ENCODE results near the gene SEM1. TPM values are rescaled to one million over a fixed set of nuclear protein-coding genes. Genes with fewer than 3 reads are reported as not detected.

SEM1 gene
- polyA plus RNA-seq, 1 experiment = 15.7 TPM

- Histone ChIP-seq H3K36me3 (ENCODE audit: control insufficient read depth, insufficient read depth, low read length) (no peaks in the 10 kb centered on the region), H3K4me3 (ENCODE audit: low read depth, low read length) (no peak overlapping the region), H3K27me3 (ENCODE audit: control insufficient read depth, insufficient read depth, low read length) (no peaks in the 10 kb centered on the region)
- POLR2A ChIA-PET = no interaction called here
- no peak for DNase-seq (ENCODE audit: low read depth)
- TF ChIP-seq, protein P1, sequence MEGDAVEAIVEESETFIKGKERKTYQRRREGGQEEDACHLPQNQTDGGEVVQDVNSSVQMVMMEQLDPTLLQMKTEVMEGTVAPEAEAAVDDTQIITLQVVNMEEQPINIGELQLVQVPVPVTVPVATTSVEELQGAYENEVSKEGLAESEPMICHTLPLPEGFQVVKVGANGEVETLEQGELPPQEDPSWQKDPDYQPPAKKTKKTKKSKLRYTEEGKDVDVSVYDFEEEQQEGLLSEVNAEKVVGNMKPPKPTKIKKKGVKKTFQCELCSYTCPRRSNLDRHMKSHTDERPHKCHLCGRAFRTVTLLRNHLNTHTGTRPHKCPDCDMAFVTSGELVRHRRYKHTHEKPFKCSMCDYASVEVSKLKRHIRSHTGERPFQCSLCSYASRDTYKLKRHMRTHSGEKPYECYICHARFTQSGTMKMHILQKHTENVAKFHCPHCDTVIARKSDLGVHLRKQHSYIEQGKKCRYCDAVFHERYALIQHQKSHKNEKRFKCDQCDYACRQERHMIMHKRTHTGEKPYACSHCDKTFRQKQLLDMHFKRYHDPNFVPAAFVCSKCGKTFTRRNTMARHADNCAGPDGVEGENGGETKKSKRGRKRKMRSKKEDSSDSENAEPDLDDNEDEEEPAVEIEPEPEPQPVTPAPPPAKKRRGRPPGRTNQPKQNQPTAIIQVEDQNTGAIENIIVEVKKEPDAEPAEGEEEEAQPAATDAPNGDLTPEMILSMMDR (IDR thresholded peaks at IDR 0.05; ENCODE audit: insufficient read depth, low read depth, low read length) = no peak
- CTCF ChIA-PET = no interaction called here
Observed at GRCh38 chr7:96657347-96658021, 52.2 kb downstream of the SEM1 start.

GRCh38 chr7:96655956-96656355 lies 53.7 kb downstream of the SEM1 start:
- Histone ChIP-seq H3K4me3 (ENCODE audit: low read depth, low read length) (no peak overlapping the region), H3K36me3 (ENCODE audit: control insufficient read depth, insufficient read depth, low read length) (no peaks in the 10 kb centered on the region), H3K27me3 (ENCODE audit: control insufficient read depth, insufficient read depth, low read length) (no peaks in the 10 kb centered on the region)
- no peak for DNase-seq (ENCODE audit: low read depth)
- CTCF ChIA-PET = no interaction called here
- TF ChIP-seq, protein P1 (IDR thresholded peaks at IDR 0.05; ENCODE audit: insufficient read depth, low read depth, low read length) = no peak
- POLR2A ChIA-PET = no interaction called here

GRCh38 chr7:96654630-96655188 lies 54.9 kb downstream of the SEM1 start:
- no peaks in the 10 kb centered on the region for H3K36me3 ChIP-seq (ENCODE audit: control insufficient read depth, insufficient read depth, low read length)
- ChIA-PET POLR2A (no interaction called here), CTCF (no interaction called here)
- DNase-seq (ENCODE audit: low read depth) = no peak
- H3K27me3 ChIP-seq (ENCODE audit: control insufficient read depth, insufficient read depth, low read length) = no peaks in the 10 kb centered on the region
- TF ChIP-seq, protein P1 (IDR thresholded peaks at IDR 0.05; ENCODE audit: insufficient read depth, low read depth, low read length) = no peak
- H3K4me3 ChIP-seq (ENCODE audit: low read depth, low read length) = no peak overlapping the region

DNA sequence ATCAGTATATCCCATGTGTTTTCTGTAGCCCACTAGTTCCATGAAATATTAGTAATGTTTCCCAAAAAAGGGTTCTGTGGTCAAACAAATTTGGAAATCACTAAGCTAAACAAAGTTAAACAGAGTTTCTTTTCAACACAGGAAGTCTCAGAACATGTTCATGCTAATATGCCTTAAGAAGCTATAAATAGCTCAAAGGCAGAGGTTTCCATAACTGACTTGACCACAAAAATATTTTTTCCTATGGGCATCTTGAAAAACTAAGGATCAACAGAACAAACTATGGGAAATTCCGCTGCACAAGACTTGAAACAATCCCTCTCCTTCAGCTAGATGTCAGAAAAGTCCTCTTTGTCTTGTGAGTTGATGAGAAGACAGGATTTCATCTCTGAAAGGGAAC lies 59.7 kb downstream of the SEM1 start:
- Histone ChIP-seq H3K4me3 (ENCODE audit: low read depth, low read length) (no peak overlapping the region), H3K27me3 (ENCODE audit: control insufficient read depth, insufficient read depth, low read length) (no peaks in the 10 kb centered on the region), H3K36me3 (ENCODE audit: control insufficient read depth, insufficient read depth, low read length) (no peaks in the 10 kb centered on the region)
- ChIA-PET POLR2A (no interaction called here), CTCF (interaction anchor here (0.6 kb wide), 1 partner anchor 734 kb away, joined by 3 read pairs; no protein-coding TSS in a partner anchor)
- TF ChIP-seq, protein P1 (IDR thresholded peaks at IDR 0.05; ENCODE audit: insufficient read depth, low read depth, low read length) = no peak
- DNase-seq (ENCODE audit: low read depth) = peak; percentile 1

DNA sequence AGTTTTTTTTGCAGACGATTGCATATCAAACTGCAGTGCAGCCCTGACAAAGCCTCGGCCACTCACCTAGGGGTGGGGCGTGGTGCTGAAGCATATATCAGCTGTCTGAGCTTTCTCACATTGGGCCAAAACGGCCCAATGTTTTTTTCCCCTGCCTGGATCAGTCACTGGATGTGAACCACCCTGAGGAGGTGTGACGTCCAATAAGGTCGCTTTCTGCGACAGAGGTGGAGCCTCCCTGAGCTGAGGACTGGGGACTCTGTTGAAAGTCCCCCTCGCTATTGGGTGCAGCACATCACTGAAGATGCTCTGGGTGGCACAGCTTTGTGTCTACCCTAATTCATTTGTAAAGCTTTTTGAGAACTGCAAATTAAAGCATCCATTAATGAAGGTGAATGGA lies 60.9 kb downstream of the SEM1 start:
- no peak for DNase-seq (ENCODE audit: low read depth)
- no peaks in the 10 kb centered on the region for H3K36me3 ChIP-seq (ENCODE audit: control insufficient read depth, insufficient read depth, low read length)
- CTCF ChIA-PET = no interaction called here
- POLR2A ChIA-PET = no interaction called here
- H3K4me3 ChIP-seq (ENCODE audit: low read depth, low read length) = no peak overlapping the region
- TF ChIP-seq, protein P1 (IDR thresholded peaks at IDR 0.05; ENCODE audit: insufficient read depth, low read depth, low read length) = no peak
- H3K27me3 ChIP-seq (ENCODE audit: control insufficient read depth, insufficient read depth, low read length) = no peaks in the 10 kb centered on the region
